ENCODE measurements around the gene KCNJ4. TPM values are rescaled to one million over a fixed set of nuclear protein-coding genes. Genes with fewer than 3 reads are reported as not detected.
A peak's percentile ranks its signal among the peaks of the same experiment; 100 is the strongest.

Gene KCNJ4
- total RNA-seq, 2 experiments from 2014 or later = not detected

- no peak for ATAC-seq
- CTCF ChIA-PET = interaction anchor here (0.8 kb wide), 1 partner anchor 41 kb away, joined by 3 read pairs; no protein-coding TSS in a partner anchor
- H3K4me3 Mint-ChIP-seq = no peak overlapping the region
These were observed 5.4 kb upstream of the KCNJ4 start for GRCh38 chr22:38460426-38460840.

GRCh38 chr22:38456841-38457699, 2.1 kb upstream of the KCNJ4 start:
- ATAC-seq (no peak), DNase-seq (no peak)
- ChIA-PET POLR2A (no interaction called here), CTCF (no interaction called here)
- Mint-ChIP-seq H3K4me1 (ENCODE audit: low read depth) (peaks cover 19% of the 10 kb centered on the region), H3K27me3 (ENCODE audit: low read depth) (peaks cover 69% of the 10 kb centered on the region), H3K27ac (no peak overlapping the region), H3K9me3 (ENCODE audit: insufficient read depth) (no peaks in the 10 kb centered on the region), H3K4me3 (no peak overlapping the region), H3K36me3 (ENCODE audit: low read depth) (peaks cover 2% of the 10 kb centered on the region)

More at GRCh38 chr22:38460426-38460840, 5.4 kb upstream of the KCNJ4 start:
- peaks cover 23% of the 10 kb centered on the region for H3K4me1 Mint-ChIP-seq (ENCODE audit: low read depth)
- POLR2A ChIA-PET = no interaction called here
- no peaks in the 10 kb centered on the region for H3K9me3 Mint-ChIP-seq (ENCODE audit: insufficient read depth)
- H3K36me3 Mint-ChIP-seq (ENCODE audit: low read depth) = no peaks in the 10 kb centered on the region
- no peak for DNase-seq
- peaks cover 76% of the 10 kb centered on the region for H3K27me3 Mint-ChIP-seq (ENCODE audit: low read depth)
- H3K27ac Mint-ChIP-seq = no peak overlapping the region

- ATAC-seq (no peak), DNase-seq (no peak)
- Mint-ChIP-seq H3K36me3 (ENCODE audit: low read depth) (peaks cover 2% of the 10 kb centered on the region), H3K27me3 (ENCODE audit: low read depth) (peaks cover 62% of the 10 kb centered on the region), H3K4me3 (peak overlapping the region; percentile 41), H3K4me1 (ENCODE audit: low read depth) (peaks cover 11% of the 10 kb centered on the region), H3K9me3 (ENCODE audit: insufficient read depth) (no peaks in the 10 kb centered on the region), H3K27ac (no peak overlapping the region)
- ChIA-PET POLR2A (no interaction called here), CTCF (no interaction called here)
These were observed 1.4 kb upstream of the KCNJ4 start for GRCh38 chr22:38456272-38456835.

- ChIA-PET CTCF (no interaction called here), POLR2A (no interaction called here)
- H3K4me1 Mint-ChIP-seq (ENCODE audit: low read depth) = peaks cover 11% of the 10 kb centered on the region
- H3K27me3 Mint-ChIP-seq (ENCODE audit: low read depth) = peaks cover 57% of the 10 kb centered on the region
- H3K4me3 Mint-ChIP-seq = no peak overlapping the region
- no peak for ATAC-seq
- H3K36me3 Mint-ChIP-seq (ENCODE audit: low read depth) = peaks cover 2% of the 10 kb centered on the region
- no peak overlapping the region for H3K27ac Mint-ChIP-seq
- no peaks in the 10 kb centered on the region for H3K9me3 Mint-ChIP-seq (ENCODE audit: insufficient read depth)
- no peak for DNase-seq
These were observed 702 bp upstream of the KCNJ4 start for GRCh38 chr22:38455530-38456271.

GRCh38 chr22:38454353-38455075, 485 bp downstream of the KCNJ4 start:
- H3K27ac Mint-ChIP-seq = no peak overlapping the region
- H3K36me3 Mint-ChIP-seq (ENCODE audit: low read depth) = peaks cover 2% of the 10 kb centered on the region
- peaks cover 11% of the 10 kb centered on the region for H3K4me1 Mint-ChIP-seq (ENCODE audit: low read depth)
- H3K4me3 Mint-ChIP-seq = peak overlapping the region; percentile 57
- ChIA-PET POLR2A (interaction anchor here (0.9 kb wide), 1 partner anchor 8 kb away, joined by 3 read pairs; no protein-coding TSS in a partner anchor), CTCF (no interaction called here)
- H3K27me3 Mint-ChIP-seq (ENCODE audit: low read depth) = peaks cover 56% of the 10 kb centered on the region
- DNase-seq (peak; percentile 32), ATAC-seq (peak; percentile 40)
- H3K9me3 Mint-ChIP-seq (ENCODE audit: insufficient read depth) = no peaks in the 10 kb centered on the region

- CTCF ChIA-PET = no interaction called here
- H3K4me3 Mint-ChIP-seq = no peak overlapping the region
These were observed 1.0 kb downstream of the KCNJ4 start for GRCh38 chr22:38453996-38454352.

GRCh38 chr22:38453066-38453672, 1.8 kb downstream of the KCNJ4 start:
- no peak overlapping the region for H3K27ac Mint-ChIP-seq
- H3K4me1 Mint-ChIP-seq (ENCODE audit: low read depth) = peaks cover 11% of the 10 kb centered on the region
- peaks cover 45% of the 10 kb centered on the region for H3K27me3 Mint-ChIP-seq (ENCODE audit: low read depth)
- H3K36me3 Mint-ChIP-seq (ENCODE audit: low read depth) = peaks cover 2% of the 10 kb centered on the region
- H3K9me3 Mint-ChIP-seq (ENCODE audit: insufficient read depth) = no peaks in the 10 kb centered on the region
- ATAC-seq (no peak), DNase-seq (no peak)
- ChIA-PET POLR2A (interaction anchor here (0.6 kb wide), 1 partner anchor 28 kb away, joined by 5 read pairs; no protein-coding TSS in a partner anchor), CTCF (no interaction called here)
- no peak overlapping the region for H3K4me3 Mint-ChIP-seq

More at GRCh38 chr22:38453996-38454352, 1.0 kb downstream of the KCNJ4 start:
- POLR2A ChIA-PET = interaction anchor here (0.9 kb wide), 1 partner anchor 8 kb away, joined by 3 read pairs; no protein-coding TSS in a partner anchor
- Mint-ChIP-seq H3K9me3 (ENCODE audit: insufficient read depth) (no peaks in the 10 kb centered on the region), H3K27ac (no peak overlapping the region), H3K36me3 (ENCODE audit: low read depth) (peaks cover 2% of the 10 kb centered on the region), H3K27me3 (ENCODE audit: low read depth) (peaks cover 51% of the 10 kb centered on the region), H3K4me1 (ENCODE audit: low read depth) (peaks cover 11% of the 10 kb centered on the region)
- ATAC-seq (peak; percentile 5), DNase-seq (no peak)

GRCh38 chr22:38452373-38453065, 2.5 kb downstream of the KCNJ4 start:
- peaks cover 11% of the 10 kb centered on the region for H3K4me1 Mint-ChIP-seq (ENCODE audit: low read depth)
- CTCF ChIA-PET = interaction anchor here (1.0 kb wide), 1 partner anchor 119 kb away, joined by 3 read pairs; no protein-coding TSS in a partner anchor

GRCh38 chr22:38451864-38452263, 3.1 kb downstream of the KCNJ4 start:
- Mint-ChIP-seq H3K4me1 (ENCODE audit: low read depth) (peaks cover 9% of the 10 kb centered on the region), H3K36me3 (ENCODE audit: low read depth) (peaks cover 2% of the 10 kb centered on the region), H3K27me3 (ENCODE audit: low read depth) (peaks cover 31% of the 10 kb centered on the region), H3K9me3 (ENCODE audit: insufficient read depth) (no peaks in the 10 kb centered on the region), H3K27ac (no peak overlapping the region), H3K4me3 (no peak overlapping the region)
- POLR2A ChIA-PET = no interaction called here
- CTCF ChIA-PET = interaction anchor here (1.0 kb wide), 1 partner anchor 120 kb away, joined by 3 read pairs; no protein-coding TSS in a partner anchor
- ATAC-seq (no peak), DNase-seq (no peak)

More at GRCh38 chr22:38452373-38453065, 2.5 kb downstream of the KCNJ4 start:
- Mint-ChIP-seq H3K27ac (no peak overlapping the region), H3K36me3 (ENCODE audit: low read depth) (peaks cover 2% of the 10 kb centered on the region), H3K9me3 (ENCODE audit: insufficient read depth) (no peaks in the 10 kb centered on the region), H3K27me3 (ENCODE audit: low read depth) (peaks cover 38% of the 10 kb centered on the region), H3K4me3 (no peak overlapping the region)
- POLR2A ChIA-PET = interaction anchor here (0.6 kb wide), 1 partner anchor 28 kb away, joined by 5 read pairs; no protein-coding TSS in a partner anchor
- DNase-seq (no peak), ATAC-seq (no peak)

GRCh38 chr22:38451404-38451803, 3.6 kb downstream of the KCNJ4 start:
- H3K36me3 Mint-ChIP-seq (ENCODE audit: low read depth) = peaks cover 2% of the 10 kb centered on the region
- no peaks in the 10 kb centered on the region for H3K9me3 Mint-ChIP-seq (ENCODE audit: insufficient read depth)
- ATAC-seq = no peak
- no peak for DNase-seq
- H3K27me3 Mint-ChIP-seq (ENCODE audit: low read depth) = peaks cover 27% of the 10 kb centered on the region
- no peak overlapping the region for H3K27ac Mint-ChIP-seq
- no peak overlapping the region for H3K4me3 Mint-ChIP-seq
- H3K4me1 Mint-ChIP-seq (ENCODE audit: low read depth) = peaks cover 6% of the 10 kb centered on the region
- POLR2A ChIA-PET = no interaction called here
- CTCF ChIA-PET = no interaction called here
